Measurements from ENCODE around the gene MAPK6.

Gene MAPK6

GRCh38 chr15:52103217-52104207, 84.5 kb downstream of the MAPK6 start:
- DNase-seq (ENCODE audit: low spot score), result peak; percentile 34

GRCh38 chr15:52104532-52105004, 85.5 kb downstream of the MAPK6 start:
- DNase-seq (ENCODE audit: low spot score), result no peak

- no peak for DNase-seq (ENCODE audit: low spot score)
Measured at GRCh38 chr15:52105846-52106245, 86.8 kb downstream of the MAPK6 start.

- no peak for DNase-seq (ENCODE audit: low spot score)
Measured at GRCh38 chr15:52106641-52107040, 87.6 kb downstream of the MAPK6 start.

GRCh38 chr15:52107238-52107637, 88.2 kb downstream of the MAPK6 start:
- no peak for DNase-seq (ENCODE audit: low spot score)

GRCh38 chr15:52109559-52110451, 90.8 kb downstream of the MAPK6 start:
- DNase-seq (ENCODE audit: low spot score), result peak; percentile 22

GRCh38 chr15:52111517-52112202, 92.6 kb downstream of the MAPK6 start:
- DNase-seq (ENCODE audit: low spot score), result no peak

GRCh38 chr15:52112203-52112750, 93.3 kb downstream of the MAPK6 start:
- DNase-seq (ENCODE audit: low spot score), result no peak

GRCh38 chr15:52113235-52113634, 94.2 kb downstream of the MAPK6 start:
- no peak for DNase-seq (ENCODE audit: low spot score)

GRCh38 chr15:52113708-52114107, 94.7 kb downstream of the MAPK6 start:
- no peak for DNase-seq (ENCODE audit: low spot score)

GRCh38 chr15:52114261-52115055, 95.4 kb downstream of the MAPK6 start:
- DNase-seq (ENCODE audit: low spot score), result no peak

- no peak for DNase-seq (ENCODE audit: low spot score)
Measured at GRCh38 chr15:52115598-52116427, 96.8 kb downstream of the MAPK6 start.

All from activated CD4-positive, alpha-beta T cell treated with anti-CD3 and anti-CD28 coated beads, Interleukin-2, Interleukin-4, amounts not matched to agents 100 ng/mL and 50 ng/mL, durations not matched to agents 16 hours and 8 hours (primary cell).